Gastrocnemius medialis (tissue), 4 donors: Measurements from ENCODE around the gene FGD4. TPM values are rescaled to one million over a fixed set of nuclear protein-coding genes. Genes with fewer than 3 reads are reported as not detected.

ENCODE experiments used
- ATAC-seq, 2 donors: fragments of 150-250 bp; one replicate each; pipeline ENCODE4 v1.9.1; 2016
- DNase-seq, 2 donors: peaks; one replicate each; pipeline ENCODE4 v3.0.0-alpha.2; 2019
- H3K27ac ChIP-seq, 4 donors: fragments of 200-600 bp; sonication (generic); 1 replicate in 1 of 4; 2 replicates in 3 of 4; pipeline ENCODE4 v1.5.1; 2016 to 2018; ENCODE audit warnings: mild to moderate bottlenecking in 2 of 4, moderate library complexity in 1 of 4
- H3K27me3 ChIP-seq, 3 donors: fragments of 200-600 bp; sonication (generic) in 2 of 3; 1 replicate in 1 of 3; 2 replicates in 2 of 3; pipeline versions ENCODE4 v1.5.1 to v1.6.0; 2016 to 2019; ENCODE audit warnings: mild to moderate bottlenecking in 1 of 3, moderate library complexity in 1 of 3
- H3K36me3 ChIP-seq, 2 donors: fragments of 200-600 bp; sonication (generic) in 1 of 2; one replicate each; pipeline ENCODE4 v1.5.1; 2017 to 2018
- H3K4me1 ChIP-seq, 2 donors: fragments of 200-600 bp; sonication (generic) in 1 of 2; one replicate each; pipeline ENCODE4 v1.5.1; 2016 to 2017; ENCODE audit warnings: mild to moderate bottlenecking in 2 of 2
- H3K4me3 ChIP-seq, 4 donors: fragments of 200-600 bp; sonication (generic) in 3 of 4; 1 replicate in 1 of 4; 2 replicates in 3 of 4; pipeline ENCODE4 v1.5.1; 2016 to 2019; ENCODE audit warnings: mild to moderate bottlenecking in 2 of 4
- H3K9me3 ChIP-seq, 3 donors: fragments of 200-600 bp; sonication (generic) in 2 of 3; 1 replicate in 1 of 3; 2 replicates in 2 of 3; pipeline ENCODE4 v1.5.1; 2016 to 2019
- POLR2A ChIP-seq, 2 donors: fragments of 450-650 bp; IDR thresholded peaks; one replicate each; pipeline ENCODE4 v1.6.1; 2017; ENCODE audit warnings: antibody characterized with exemption in 2 of 2, mild to moderate bottlenecking in 2 of 2, moderate library complexity in 2 of 2
- in situ Hi-C, 4 donors: fragments of 200-750 bp; cut with MboI; loops; one replicate each; pipeline versions ENCODE4 v1.15.0 to v1.8.0; 2017; ENCODE audit warnings: low sequenced_read_pairs in 4 of 4
- intact Hi-C: fragments of 100-400 bp; cut with DNase I; formaldehyde crosslinking; loops from one replicate; pipeline ENCODE4 v1.15.1; 2023; ENCODE audit warnings: low total_unique reads
- total RNA-seq, 4 donors: library from RNA; depleted of rRNA; stranded (reverse); fragments of >200 nt; gene quantifications; one replicate each; pipeline versions ENCODE4 v1.1.0 to v1.2.3, GENCODE V29; 2016
- TF ChIP-seq, protein P1 (sequence below), 5 experiments: fragments of 450-650 bp in 3 of 5; fragments of 200-600 bp in 2 of 5; sonication (generic) in 2 of 5; IDR thresholded peaks in 4 of 5; conservative IDR thresholded peaks in 1 of 5; 1 replicate in 4 of 5; 2 replicates in 1 of 5; pipeline ENCODE4 v1.5.1; 2016 to 2019; ENCODE audit warnings: antibody characterized with exemption in 5 of 5, mild to moderate bottlenecking in 3 of 5, moderate library complexity in 3 of 5

FGD4 gene
- total RNA-seq, 4 donors from 2014 or later, result 18.8 to 60.3 (median 40.8) TPM

DNA sequence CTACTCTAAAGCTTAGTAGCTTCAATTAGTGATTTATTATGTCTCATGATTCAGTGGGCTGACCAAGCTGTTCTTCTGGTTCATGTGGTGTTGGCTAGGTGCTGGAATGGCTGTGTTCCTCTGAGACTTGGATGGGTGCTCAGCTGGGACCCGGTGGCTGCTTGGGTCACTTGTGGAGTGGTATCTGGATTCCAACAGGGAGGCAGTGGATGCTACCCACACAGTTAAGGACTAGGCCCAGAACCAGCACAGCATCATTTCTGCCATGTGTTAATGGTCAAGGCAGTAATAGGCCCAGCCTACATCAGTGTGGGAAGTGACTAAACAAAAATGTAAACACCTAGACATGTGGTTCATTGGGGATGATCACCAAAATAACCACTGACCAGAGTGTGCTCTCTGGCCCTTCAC lies 72.2 kb downstream of the FGD4 start:
- H3K9me3 ChIP-seq, result no peaks in the 10 kb centered on the region
- peak overlapping the region in 1 of 4 donors; percentile 90 for H3K27ac ChIP-seq
- DNase-seq (no peak), ATAC-seq (peak in 1 of 2 donors; percentile 12)
- intact Hi-C loops, result no loop called here
- no peak overlapping the region for H3K4me3 ChIP-seq
- in situ Hi-C loops, result loop anchor here in 1 of 4 donors (25.0 kb wide), 1 partner anchor 91 kb away; no protein-coding TSS in a partner anchor
- H3K4me1 ChIP-seq, result peaks cover 15 to 29% of the 10 kb centered on the region in 2 donors
- no peaks in the 10 kb centered on the region for H3K27me3 ChIP-seq
- no peaks in the 10 kb centered on the region for H3K36me3 ChIP-seq
- no peak for TF ChIP-seq POLR2A (IDR thresholded peaks at IDR 0.05)
- TF ChIP-seq, protein P1, sequence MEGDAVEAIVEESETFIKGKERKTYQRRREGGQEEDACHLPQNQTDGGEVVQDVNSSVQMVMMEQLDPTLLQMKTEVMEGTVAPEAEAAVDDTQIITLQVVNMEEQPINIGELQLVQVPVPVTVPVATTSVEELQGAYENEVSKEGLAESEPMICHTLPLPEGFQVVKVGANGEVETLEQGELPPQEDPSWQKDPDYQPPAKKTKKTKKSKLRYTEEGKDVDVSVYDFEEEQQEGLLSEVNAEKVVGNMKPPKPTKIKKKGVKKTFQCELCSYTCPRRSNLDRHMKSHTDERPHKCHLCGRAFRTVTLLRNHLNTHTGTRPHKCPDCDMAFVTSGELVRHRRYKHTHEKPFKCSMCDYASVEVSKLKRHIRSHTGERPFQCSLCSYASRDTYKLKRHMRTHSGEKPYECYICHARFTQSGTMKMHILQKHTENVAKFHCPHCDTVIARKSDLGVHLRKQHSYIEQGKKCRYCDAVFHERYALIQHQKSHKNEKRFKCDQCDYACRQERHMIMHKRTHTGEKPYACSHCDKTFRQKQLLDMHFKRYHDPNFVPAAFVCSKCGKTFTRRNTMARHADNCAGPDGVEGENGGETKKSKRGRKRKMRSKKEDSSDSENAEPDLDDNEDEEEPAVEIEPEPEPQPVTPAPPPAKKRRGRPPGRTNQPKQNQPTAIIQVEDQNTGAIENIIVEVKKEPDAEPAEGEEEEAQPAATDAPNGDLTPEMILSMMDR (IDR thresholded peaks at IDR 0.05 in 4 of 5, conservative IDR thresholded peaks at IDR 0.05 in 1 of 5), result no peak

DNA sequence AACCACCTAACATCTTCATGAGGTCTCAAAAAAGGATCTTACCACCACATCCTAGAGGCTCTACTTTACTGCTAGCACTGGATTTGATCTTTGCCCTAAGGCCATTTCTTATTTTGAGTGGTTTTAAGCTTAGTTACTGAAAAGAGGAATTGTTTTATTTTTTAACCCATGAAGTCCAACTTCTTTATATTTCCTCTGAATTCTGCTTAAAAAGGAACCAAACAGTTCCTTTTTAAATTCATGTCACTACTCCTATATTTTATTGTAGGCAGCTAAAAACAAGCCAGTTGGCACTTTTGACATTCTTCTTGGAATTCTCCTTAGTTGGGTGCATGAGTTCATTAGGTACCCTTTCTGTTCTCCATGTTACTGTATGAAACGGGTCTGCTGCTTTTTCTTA lies 76.4 kb downstream of the FGD4 start:
- no peak for DNase-seq
- TF ChIP-seq, protein P1 (IDR thresholded peaks at IDR 0.05 in 4 of 5, conservative IDR thresholded peaks at IDR 0.05 in 1 of 5), result no peak
- no peak for TF ChIP-seq POLR2A (IDR thresholded peaks at IDR 0.05)
- Histone ChIP-seq H3K27ac (no peak overlapping the region), H3K4me1 (peaks cover 12 to 27% of the 10 kb centered on the region in 2 donors), H3K27me3 (no peaks in the 10 kb centered on the region), H3K9me3 (no peaks in the 10 kb centered on the region), H3K36me3 (no peaks in the 10 kb centered on the region), H3K4me3 (no peak overlapping the region)
- ATAC-seq, result no peak
- intact Hi-C loops (no loop called here), in situ Hi-C loops (no loop called here)

DNA sequence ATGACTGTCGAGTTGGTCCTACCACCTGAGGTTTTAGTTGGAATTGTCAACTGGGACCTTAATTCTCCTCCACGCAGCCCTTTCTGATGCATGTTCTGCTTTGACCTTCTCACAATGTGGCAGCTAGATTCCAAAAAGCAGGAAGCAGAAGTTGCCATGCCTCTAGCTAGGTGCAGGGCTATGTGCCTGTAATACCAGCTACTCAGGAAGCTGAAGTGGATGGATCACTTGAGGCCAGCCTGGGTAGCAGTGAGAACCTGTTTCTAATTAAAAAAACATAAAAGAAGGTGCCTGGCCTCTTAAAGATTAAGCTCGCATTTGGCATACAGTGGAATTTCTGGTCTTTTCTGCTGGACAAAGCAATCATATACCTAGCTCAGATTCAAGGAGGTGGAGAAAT lies 77.1 kb downstream of the FGD4 start:
- H3K27ac ChIP-seq, result no peak overlapping the region
- no peaks in the 10 kb centered on the region for H3K27me3 ChIP-seq
- TF ChIP-seq, protein P1 (IDR thresholded peaks at IDR 0.05 in 4 of 5, conservative IDR thresholded peaks at IDR 0.05 in 1 of 5), result no peak
- TF ChIP-seq POLR2A (IDR thresholded peaks at IDR 0.05), result no peak
- no peak for ATAC-seq
- peaks cover 12 to 21% of the 10 kb centered on the region in 2 donors for H3K4me1 ChIP-seq
- no peaks in the 10 kb centered on the region for H3K9me3 ChIP-seq
- in situ Hi-C loops, result no loop called here
- no peak for DNase-seq
- no peaks in the 10 kb centered on the region for H3K36me3 ChIP-seq
- no peak overlapping the region for H3K4me3 ChIP-seq
- intact Hi-C loops, result no loop called here

DNA sequence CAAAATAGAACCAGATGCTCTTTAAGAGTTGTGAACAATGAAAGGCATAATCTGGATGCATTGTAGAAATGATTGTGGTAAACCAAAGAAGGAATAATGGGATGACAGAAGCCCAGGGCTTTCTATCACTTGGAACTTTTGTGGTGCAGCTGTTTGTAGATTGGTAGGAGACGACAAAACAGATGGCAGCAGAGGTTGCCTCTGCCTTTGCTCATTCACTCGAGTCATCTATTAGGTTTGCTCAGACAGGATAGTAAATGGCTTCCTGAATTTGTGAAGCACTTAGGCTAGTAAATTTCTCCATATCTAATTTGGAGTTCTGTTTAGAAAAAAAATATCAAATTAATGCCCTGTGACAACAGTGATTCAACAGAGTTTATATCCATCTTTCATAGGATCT lies 78.4 kb downstream of the FGD4 start:
- Histone ChIP-seq H3K9me3 (no peaks in the 10 kb centered on the region), H3K27me3 (no peaks in the 10 kb centered on the region), H3K4me3 (no peak overlapping the region), H3K4me1 (peaks cover 19 to 31% of the 10 kb centered on the region in 2 donors), H3K36me3 (no peaks in the 10 kb centered on the region), H3K27ac (no peak overlapping the region)
- intact Hi-C loops (no loop called here), in situ Hi-C loops (no loop called here)
- no peak for TF ChIP-seq POLR2A (IDR thresholded peaks at IDR 0.05)
- TF ChIP-seq, protein P1 (IDR thresholded peaks at IDR 0.05 in 4 of 5, conservative IDR thresholded peaks at IDR 0.05 in 1 of 5), result no peak
- DNase-seq (no peak), ATAC-seq (no peak)

DNA sequence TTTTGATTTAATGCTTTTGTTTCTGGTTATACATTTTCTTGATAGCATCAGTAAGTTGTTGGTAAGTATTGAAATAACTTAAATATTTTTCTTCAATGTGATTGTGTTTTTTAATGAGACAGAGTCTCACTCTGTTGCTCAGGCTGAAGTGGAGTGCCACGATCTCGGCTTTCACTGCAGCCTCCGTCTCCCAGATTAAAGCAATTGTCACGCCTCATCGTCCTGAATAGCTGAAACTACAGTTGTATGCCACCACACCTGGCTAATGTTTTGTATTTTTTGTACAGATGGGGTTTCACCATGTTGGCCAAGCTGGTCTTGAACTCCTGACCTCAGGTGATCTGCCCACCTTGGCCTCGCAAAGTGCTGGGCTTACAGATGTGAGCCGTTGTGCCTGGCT lies 78.8 kb downstream of the FGD4 start:
- ATAC-seq, result no peak
- no peaks in the 10 kb centered on the region for H3K27me3 ChIP-seq
- no peak overlapping the region for H3K4me3 ChIP-seq
- H3K9me3 ChIP-seq, result no peaks in the 10 kb centered on the region
- H3K4me1 ChIP-seq, result peaks cover 24 to 35% of the 10 kb centered on the region in 2 donors
- H3K27ac ChIP-seq, result peak overlapping the region in 2 of 4 donors; percentile 21 to 28
- intact Hi-C loops (no loop called here), in situ Hi-C loops (no loop called here)
- no peaks in the 10 kb centered on the region for H3K36me3 ChIP-seq
- TF ChIP-seq POLR2A (IDR thresholded peaks at IDR 0.05), result no peak
- TF ChIP-seq, protein P1 (IDR thresholded peaks at IDR 0.05 in 4 of 5, conservative IDR thresholded peaks at IDR 0.05 in 1 of 5), result no peak
- DNase-seq, result no peak
